Osteoblast (primary cell): ENCODE measurements around the gene ATP2A3. TPM values are rescaled to one million over a fixed set of nuclear protein-coding genes. Genes with fewer than 3 reads are reported as not detected.

Source experiments
- DNase-seq: peaks from one replicate; pipeline ENCODE4 v3.0.0; 2011; ENCODE audit warnings: low spot score, mixed read lengths; ENCODE audit not compliant: insufficient read length; ENCODE audit errors: missing footprints
- H2AFZ ChIP-seq: 2 replicates; pipeline ENCODE4 v1.6.0; 2011; ENCODE audit warnings: mild to moderate bottlenecking, low read length
- H3K27ac ChIP-seq: 2 replicates; pipeline ENCODE4 v1.5.1; 2011; ENCODE audit warnings: mild to moderate bottlenecking, low read depth, low read length, moderate library complexity
- H3K27me3 ChIP-seq: 2 replicates; pipeline ENCODE4 v1.6.0; 2012; ENCODE audit warnings: mild to moderate bottlenecking, control low read depth, inconsistent platforms, low read length, moderate library complexity; ENCODE audit not compliant: insufficient read depth
- H3K36me3 ChIP-seq: 2 replicates; pipeline ENCODE4 v1.5.1; 2011; ENCODE audit warnings: mild to moderate bottlenecking, low read length, control low read depth, moderate library complexity; ENCODE audit not compliant: insufficient read depth
- H3K4me1 ChIP-seq: 2 replicates; pipeline ENCODE4 v1.5.1; 2011; ENCODE audit warnings: mild to moderate bottlenecking, low read length, control low read depth, moderate library complexity; ENCODE audit not compliant: insufficient read depth
- H3K4me2 ChIP-seq: 2 replicates; pipeline ENCODE4 v1.6.0; 2011; ENCODE audit warnings: mild to moderate bottlenecking, low read length; ENCODE audit not compliant: insufficient read depth
- H3K4me3 ChIP-seq: fragments of 200-600 bp; sonication (generic); 3 replicates; pipeline ENCODE4 v1.5.1; 2012; ENCODE audit warnings: mild to moderate bottlenecking, low read length, inconsistent platforms; ENCODE audit not compliant: insufficient read depth
- H3K79me2 ChIP-seq: 2 replicates; pipeline ENCODE4 v1.6.0; 2012; ENCODE audit warnings: mild to moderate bottlenecking, low read length, control low read depth, inconsistent platforms; ENCODE audit not compliant: insufficient read depth
- H3K9me3 ChIP-seq: 2 replicates; pipeline ENCODE4 v1.5.1; 2011; ENCODE audit warnings: low read depth, low read length, control low read depth
- H4K20me1 ChIP-seq: 2 replicates; pipeline ENCODE4 v1.6.0; 2012; ENCODE audit warnings: mild to moderate bottlenecking, low read length, control low read depth; ENCODE audit not compliant: insufficient read depth
- CTCF ChIP-seq: IDR thresholded peaks from 2 replicates; pipeline ENCODE4 v1.5.1; 2011; ENCODE audit warnings: mild to moderate bottlenecking, low read depth, low read length, moderate library complexity; ENCODE audit errors: extremely low read depth
- total RNA-seq: library from RNA; depleted of rRNA; stranded (reverse); fragments of >200 nt; gene quantifications from 2 replicates; pipeline ENCODE4 v1.2.3, GENCODE V29; 2012

The ATP2A3 gene
- total RNA-seq, 1 donor: 1.4 TPM

GRCh38 chr17:3926860-3927627, 37.2 kb downstream of the ATP2A3 start:
- Histone ChIP-seq H3K36me3 (no peaks in the 10 kb centered on the region), H3K4me1 (no peaks in the 10 kb centered on the region), H3K4me2 (no peak overlapping the region), H3K4me3 (no peak overlapping the region), H2AFZ (no peak overlapping the region), H4K20me1 (no peaks in the 10 kb centered on the region), H3K9me3 (no peaks in the 10 kb centered on the region), H3K27ac (no peak overlapping the region), H3K27me3 (peaks cover 3% of the 10 kb centered on the region), H3K79me2 (no peaks in the 10 kb centered on the region)
- peak; percentile 76 for DNase-seq
- no peak for TF ChIP-seq CTCF

- no peak overlapping the region for H2AFZ ChIP-seq
- no peak for TF ChIP-seq CTCF
- H3K4me1 ChIP-seq: no peaks in the 10 kb centered on the region
- H3K4me2 ChIP-seq: no peak overlapping the region
- no peaks in the 10 kb centered on the region for H3K36me3 ChIP-seq
- H3K27ac ChIP-seq: no peak overlapping the region
- no peak overlapping the region for H3K4me3 ChIP-seq
- no peaks in the 10 kb centered on the region for H4K20me1 ChIP-seq
- no peaks in the 10 kb centered on the region for H3K79me2 ChIP-seq
- H3K27me3 ChIP-seq: peaks cover 3% of the 10 kb centered on the region
- no peaks in the 10 kb centered on the region for H3K9me3 ChIP-seq
- peak; percentile 68 for DNase-seq
Measured at GRCh38 chr17:3925684-3926485, 38.4 kb downstream of the ATP2A3 start.

- H3K27me3 ChIP-seq: peaks cover 3% of the 10 kb centered on the region
- no peak overlapping the region for H3K27ac ChIP-seq
- H4K20me1 ChIP-seq: no peaks in the 10 kb centered on the region
- DNase-seq: peak; percentile 77
- H2AFZ ChIP-seq: no peak overlapping the region
- no peaks in the 10 kb centered on the region for H3K9me3 ChIP-seq
- no peak overlapping the region for H3K4me3 ChIP-seq
- H3K79me2 ChIP-seq: no peaks in the 10 kb centered on the region
- H3K36me3 ChIP-seq: no peaks in the 10 kb centered on the region
- TF ChIP-seq CTCF: no peak
- H3K4me2 ChIP-seq: no peak overlapping the region
- no peaks in the 10 kb centered on the region for H3K4me1 ChIP-seq
Measured at GRCh38 chr17:3924512-3925350, 39.5 kb downstream of the ATP2A3 start.
